SK-N-SH (cell line): ENCODE data around the gene SNX11. TPM values are rescaled to one million over a fixed set of nuclear protein-coding genes. Genes with fewer than 3 reads are reported as not detected.

Source experiments
- CTCF ChIA-PET: fragments of 300-600, 350-600 bp; formaldehyde crosslinking; extraction: SDS; loops from one replicate; lab custom pipeline; 2021; lab: Yijun Ruan, JAX
- POLR2A ChIA-PET: fragments of 350-600 bp; sonication (Branson Sonifier 250); formaldehyde crosslinking; extraction: SDS; loops from one replicate; lab custom pipeline; 2020; ENCODE audit warnings: antibody characterized with exemption, inconsistent platforms; lab: Yijun Ruan, JAX
- DNase-seq: peaks from one replicate; pipeline ENCODE4 v3.0.0; 2012
- H2AFZ ChIP-seq: fragments of 200-600 bp; sonication (generic); 2 replicates; pipeline ENCODE4 v1.8.1; 2016; ENCODE audit warnings: antibody characterized with exemption, mild to moderate bottlenecking, low read depth
- H3F3A ChIP-seq: fragments of 200-600 bp; sonication (generic); replicated peaks from 2 replicates; pipeline ENCODE3; 2016; ENCODE audit warnings: antibody characterized with exemption, mild to moderate bottlenecking; ENCODE audit not compliant: insufficient read depth
- H3K27ac ChIP-seq, 2 experiments: fragments of 200-500 bp in 1 of 2; fragments of 200-600 bp in 1 of 2; sonication (Bioruptor generic) in 1 of 2; sonication (generic), shearing (Covaris generic) in 1 of 2; 2 replicates each; pipeline versions ENCODE4 v1.5.1 to v1.6.1; 2014 to 2016; ENCODE audit warnings: low read depth in 2 of 2, inconsistent platforms in 1 of 2, low read length in 1 of 2, mild to moderate bottlenecking in 1 of 2, mixed read lengths in 1 of 2
- H3K27me3 ChIP-seq: fragments of 200-600 bp; sonication (generic), shearing (Covaris generic); 2 replicates; pipeline ENCODE4 v1.6.1; 2016; ENCODE audit warnings: mixed run types; ENCODE audit not compliant: insufficient read depth
- H3K36me3 ChIP-seq, 2 experiments: fragments of 200-500 bp in 1 of 2; fragments of 200-600 bp in 1 of 2; sonication (Bioruptor generic) in 1 of 2; sonication (generic) in 1 of 2; replicated peaks in 1 of 2; 2 replicates each; pipeline versions ENCODE3 to v1.5.1; 2014 to 2016; ENCODE audit warnings: low read length in 1 of 2, mild to moderate bottlenecking in 1 of 2; ENCODE audit not compliant: insufficient read depth in 2 of 2, control insufficient read depth in 1 of 2
- H3K4me1 ChIP-seq, 2 experiments: fragments of 200-500 bp in 1 of 2; fragments of 200-600 bp in 1 of 2; sonication (Bioruptor generic) in 1 of 2; sonication (generic), shearing (Covaris generic) in 1 of 2; 2 replicates each; pipeline versions ENCODE4 v1.5.1 to v1.6.1; 2014 to 2016; ENCODE audit warnings: low read depth in 1 of 2, low read length in 1 of 2, mixed run types in 1 of 2; ENCODE audit not compliant: insufficient read depth in 2 of 2, control insufficient read depth in 1 of 2
- H3K4me2 ChIP-seq: fragments of 200-600 bp; sonication (generic), shearing (Covaris generic); 2 replicates; pipeline ENCODE4 v1.6.1; 2017; ENCODE audit warnings: mixed run types
- H3K4me3 ChIP-seq, 2 experiments: fragments of 200-500 bp in 1 of 2; fragments of 200-600 bp in 1 of 2; sonication (Bioruptor generic) in 1 of 2; sonication (generic), shearing (Covaris generic) in 1 of 2; 2 replicates each; pipeline versions ENCODE4 v1.5.1 to v1.8.1; 2014 to 2016; ENCODE audit warnings: low read depth in 2 of 2, inconsistent platforms in 1 of 2, low read length in 1 of 2, mild to moderate bottlenecking in 1 of 2, mixed read lengths in 1 of 2, moderate library complexity in 1 of 2
- H3K79me2 ChIP-seq: fragments of 200-600 bp; sonication (generic); 2 replicates; pipeline ENCODE4 v1.8.1; 2017; ENCODE audit warnings: mild to moderate bottlenecking; ENCODE audit not compliant: insufficient read depth
- H3K9ac ChIP-seq: fragments of 200-600 bp; sonication (generic); 2 replicates; pipeline ENCODE4 v1.6.1; 2017; ENCODE audit warnings: mixed run types
- H3K9me2 ChIP-seq: fragments of 200-600 bp; sonication (generic); 2 replicates; pipeline ENCODE4 v1.6.1; 2017; ENCODE audit warnings: mixed run types
- H3K9me3 ChIP-seq: fragments of 200-600 bp; sonication (generic); 2 replicates; pipeline ENCODE4 v1.6.1; 2017; ENCODE audit warnings: mixed run types, mild to moderate bottlenecking, moderate library complexity
- H4K20me1 ChIP-seq: fragments of 200-600 bp; sonication (generic); 2 replicates; pipeline ENCODE4 v1.6.1; 2017; ENCODE audit warnings: mild to moderate bottlenecking, mixed run types; ENCODE audit not compliant: insufficient read depth
- CHD2 ChIP-seq: fragments of 150-350 bp; IDR thresholded peaks from 2 replicates; pipeline ENCODE4 v1.6.1; 2018; ENCODE audit warnings: low read length; ENCODE audit not compliant: partially characterized antibody
- ELF1 ChIP-seq: IDR thresholded peaks from 2 replicates; pipeline ENCODE4 v1.4.0; 2012
- GATA2 ChIP-seq: sonication (generic); formaldehyde crosslinking; IDR thresholded peaks from 2 replicates; pipeline ENCODE4 v1.5.0; 2020; ENCODE audit warnings: mild to moderate bottlenecking, missing genetic modification reagents
- NRF1 ChIP-seq: IDR thresholded peaks from 2 replicates; pipeline ENCODE4 v1.6.1; 2012; ENCODE audit warnings: low read depth, mild to moderate bottlenecking, low read length
- PBX3 ChIP-seq: IDR thresholded peaks from 2 replicates; pipeline ENCODE4; 2012
- POLR2AphosphoS5 ChIP-seq: IDR thresholded peaks from 2 replicates; pipeline ENCODE4 v1.6.1; 2012; ENCODE audit warnings: low read depth, low read length
- RCOR1 ChIP-seq: fragments of 150-350 bp; IDR thresholded peaks from 2 replicates; pipeline ENCODE4 v1.6.1; 2017; ENCODE audit warnings: antibody characterized with exemption, low read length
- RFX5 ChIP-seq: IDR thresholded peaks from 2 replicates; pipeline ENCODE4 v1.6.1; 2012; ENCODE audit warnings: mild to moderate bottlenecking, improper control_type of control experiment, low read length
- SMC3 ChIP-seq: IDR thresholded peaks from 2 replicates; pipeline ENCODE4 v1.6.1; 2012; ENCODE audit warnings: low read depth, low read length, improper control_type of control experiment
- USF1 ChIP-seq: IDR thresholded peaks from 2 replicates; pipeline ENCODE4 v1.4.0; 2012; ENCODE audit warnings: low read depth, borderline replicate concordance
- WGBS: methylation state at CpG from one replicate; pipeline ENCODE4 v1.1.6; 2017; ENCODE audit warnings: low lambda C conversion rate; 5-methylcytosine and 5-hydroxymethylcytosine counted together
- polyA plus RNA-seq, 3 experiments: library from polyadenylated mRNA; depleted of rRNA; stranded (reverse); fragments of >200 nt; gene quantifications; 2 replicates each; pipeline ENCODE4 v1.2.3, GENCODE V29; 2012
- TF ChIP-seq, protein P1 (sequence below): IDR thresholded peaks from 2 replicates; pipeline ENCODE4 v1.4.0; 2012; ENCODE audit warnings: low read depth, borderline replicate concordance
- TF ChIP-seq, protein P2 (sequence below): fragments of 150-350 bp; IDR thresholded peaks from 2 replicates; pipeline ENCODE4 v1.6.1; 2016; ENCODE audit warnings: mild to moderate bottlenecking, low read depth, low read length

Gene SNX11
- polyA plus RNA-seq, 1 of the 3 experiments (the other 2 are of a cell fraction), result 19.0 TPM

DNA sequence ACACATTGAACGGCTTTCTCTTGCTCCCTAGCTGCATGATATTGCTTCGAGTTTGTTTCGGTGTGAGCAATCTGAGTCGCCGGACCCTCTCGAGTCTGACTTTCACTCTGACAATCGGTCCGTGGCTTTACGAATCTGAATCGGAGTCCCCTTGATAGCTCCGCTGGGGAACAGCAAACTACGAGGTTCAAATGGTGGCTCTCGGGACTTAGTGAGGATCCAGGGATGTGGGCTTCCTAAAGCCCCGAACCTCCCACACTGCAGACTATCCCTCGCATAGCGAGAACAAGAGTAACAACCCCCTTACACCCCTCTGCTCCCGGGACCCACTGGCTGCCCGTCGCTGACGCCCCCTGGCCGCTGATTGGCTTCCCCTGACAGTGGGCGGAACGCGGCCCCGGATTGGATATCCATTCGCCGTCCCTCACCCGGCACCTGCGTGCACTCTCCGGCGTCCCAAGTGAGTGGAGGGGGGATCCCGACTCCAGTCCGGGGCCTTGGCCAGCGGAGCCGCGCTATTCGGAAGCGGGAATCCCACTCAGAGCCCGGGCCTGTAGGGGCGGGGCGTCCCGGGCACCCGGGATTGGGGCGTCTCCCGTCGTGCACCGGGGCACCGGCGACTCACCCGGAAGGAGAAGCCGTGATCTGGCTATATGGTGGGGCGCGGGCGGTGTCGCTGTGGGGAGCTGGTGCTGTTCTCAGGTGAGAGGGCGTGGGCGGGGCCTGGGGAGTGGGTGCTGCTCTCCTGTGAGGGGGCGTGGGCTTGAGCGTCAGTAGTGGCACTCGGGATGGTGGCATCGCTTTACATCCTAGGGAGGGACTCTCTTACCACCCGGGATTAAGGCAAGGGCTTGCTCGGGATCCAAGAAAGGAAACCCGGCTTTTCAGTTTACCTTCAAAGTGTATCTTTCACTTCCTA is at the start of gene SNX11 (continued):
- TF ChIP-seq, protein P1, sequence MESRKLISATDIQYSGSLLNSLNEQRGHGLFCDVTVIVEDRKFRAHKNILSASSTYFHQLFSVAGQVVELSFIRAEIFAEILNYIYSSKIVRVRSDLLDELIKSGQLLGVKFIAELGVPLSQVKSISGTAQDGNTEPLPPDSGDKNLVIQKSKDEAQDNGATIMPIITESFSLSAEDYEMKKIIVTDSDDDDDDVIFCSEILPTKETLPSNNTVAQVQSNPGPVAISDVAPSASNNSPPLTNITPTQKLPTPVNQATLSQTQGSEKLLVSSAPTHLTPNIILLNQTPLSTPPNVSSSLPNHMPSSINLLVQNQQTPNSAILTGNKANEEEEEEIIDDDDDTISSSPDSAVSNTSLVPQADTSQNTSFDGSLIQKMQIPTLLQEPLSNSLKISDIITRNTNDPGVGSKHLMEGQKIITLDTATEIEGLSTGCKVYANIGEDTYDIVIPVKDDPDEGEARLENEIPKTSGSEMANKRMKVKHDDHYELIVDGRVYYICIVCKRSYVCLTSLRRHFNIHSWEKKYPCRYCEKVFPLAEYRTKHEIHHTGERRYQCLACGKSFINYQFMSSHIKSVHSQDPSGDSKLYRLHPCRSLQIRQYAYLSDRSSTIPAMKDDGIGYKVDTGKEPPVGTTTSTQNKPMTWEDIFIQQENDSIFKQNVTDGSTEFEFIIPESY, result no peak
- TF ChIP-seq POLR2AphosphoS5 (peak; percentile 93), RCOR1 (peak; percentile 63; the same call in 1 of the 2 replicates), SMC3 (no peak), ELF1 (peak; percentile 90; the same call in 1 of the 2 replicates), NRF1 (no peak), PBX3 (peak; percentile 74), CHD2 (peak; percentile 65), RFX5 (peak; percentile 67)
- TF ChIP-seq, protein P2, sequence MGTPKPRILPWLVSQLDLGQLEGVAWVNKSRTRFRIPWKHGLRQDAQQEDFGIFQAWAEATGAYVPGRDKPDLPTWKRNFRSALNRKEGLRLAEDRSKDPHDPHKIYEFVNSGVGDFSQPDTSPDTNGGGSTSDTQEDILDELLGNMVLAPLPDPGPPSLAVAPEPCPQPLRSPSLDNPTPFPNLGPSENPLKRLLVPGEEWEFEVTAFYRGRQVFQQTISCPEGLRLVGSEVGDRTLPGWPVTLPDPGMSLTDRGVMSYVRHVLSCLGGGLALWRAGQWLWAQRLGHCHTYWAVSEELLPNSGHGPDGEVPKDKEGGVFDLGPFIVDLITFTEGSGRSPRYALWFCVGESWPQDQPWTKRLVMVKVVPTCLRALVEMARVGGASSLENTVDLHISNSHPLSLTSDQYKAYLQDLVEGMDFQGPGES, result no peak; the same call in 1 of the 2 replicates

DNA sequence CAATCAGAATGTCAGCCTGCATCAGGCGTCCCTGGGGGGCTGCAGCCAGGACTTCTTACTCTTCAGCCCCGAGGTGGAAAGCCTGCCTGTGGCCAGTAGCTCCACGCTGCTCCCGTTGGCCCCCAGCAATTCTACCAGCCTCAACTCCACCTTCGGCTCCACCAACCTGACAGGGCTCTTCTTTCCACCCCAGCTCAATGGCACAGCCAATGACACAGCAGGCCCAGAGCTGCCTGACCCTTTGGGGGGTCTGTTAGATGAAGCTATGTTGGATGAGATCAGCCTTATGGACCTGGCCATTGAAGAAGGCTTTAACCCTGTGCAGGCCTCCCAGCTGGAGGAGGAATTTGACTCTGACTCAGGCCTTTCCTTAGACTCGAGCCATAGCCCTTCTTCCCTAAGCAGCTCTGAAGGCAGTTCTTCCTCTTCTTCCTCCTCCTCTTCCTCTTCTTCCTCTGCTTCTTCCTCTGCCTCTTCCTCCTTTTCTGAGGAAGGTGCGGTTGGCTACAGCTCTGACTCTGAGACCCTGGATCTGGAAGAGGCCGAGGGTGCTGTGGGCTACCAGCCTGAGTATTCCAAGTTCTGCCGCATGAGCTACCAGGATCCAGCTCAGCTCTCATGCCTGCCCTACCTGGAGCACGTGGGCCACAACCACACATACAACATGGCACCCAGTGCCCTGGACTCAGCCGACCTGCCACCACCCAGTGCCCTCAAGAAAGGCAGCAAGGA is 49.0 kb upstream of the SNX11 start:
- no peak overlapping the region for H3K4me2 ChIP-seq
- H3F3A ChIP-seq, result peaks cover 18% of the 10 kb centered on the region
- CTCF ChIA-PET, result interaction anchor here (1.4 to 44.3 kb wide), 4 partner anchors 10 to 110 kb away, joined by 5 to 1200 read pairs (median 244); partner anchors contain the start of gene COPZ2
- WGBS, result 87% methylated on average over 9 of the region's 11 CpGs
- H3K4me3 ChIP-seq, result no peak overlapping the region
- H3K27ac ChIP-seq, result no peak overlapping the region
- peaks cover 46% of the 10 kb centered on the region for H3K79me2 ChIP-seq
- POLR2A ChIA-PET, result interaction anchor here (1.3 to 2.5 kb wide), 3 partner anchors 10 to 17 kb away, joined by 3 to 13 read pairs (median 7); partner anchors contain the start of gene NFE2L1
- no peaks in the 10 kb centered on the region for H3K9me3 ChIP-seq
- H3K36me3 ChIP-seq, result peaks cover 46 to 79% of the 10 kb centered on the region in 2 experiments
- H3K9me2 ChIP-seq, result no peaks in the 10 kb centered on the region
- no peak for DNase-seq
- H3K27me3 ChIP-seq, result no peaks in the 10 kb centered on the region
- H2AFZ ChIP-seq, result no peak overlapping the region
- peaks cover 18 to 31% of the 10 kb centered on the region in 2 experiments for H3K4me1 ChIP-seq
- TF ChIP-seq USF1 (no peak), ELF1 (no peak), NRF1 (no peak), GATA2 (CRISPR knock-in tag) (no peak)
- H3K9ac ChIP-seq, result no peak overlapping the region
- peaks cover 39% of the 10 kb centered on the region for H4K20me1 ChIP-seq
